ENCODE measurements around the gene EIF5. TPM values are rescaled to one million over a fixed set of nuclear protein-coding genes. Genes with fewer than 3 reads are reported as not detected.

EIF5 gene
- total RNA-seq, 1 donor from 2014 or later, result 187 TPM

DNA sequence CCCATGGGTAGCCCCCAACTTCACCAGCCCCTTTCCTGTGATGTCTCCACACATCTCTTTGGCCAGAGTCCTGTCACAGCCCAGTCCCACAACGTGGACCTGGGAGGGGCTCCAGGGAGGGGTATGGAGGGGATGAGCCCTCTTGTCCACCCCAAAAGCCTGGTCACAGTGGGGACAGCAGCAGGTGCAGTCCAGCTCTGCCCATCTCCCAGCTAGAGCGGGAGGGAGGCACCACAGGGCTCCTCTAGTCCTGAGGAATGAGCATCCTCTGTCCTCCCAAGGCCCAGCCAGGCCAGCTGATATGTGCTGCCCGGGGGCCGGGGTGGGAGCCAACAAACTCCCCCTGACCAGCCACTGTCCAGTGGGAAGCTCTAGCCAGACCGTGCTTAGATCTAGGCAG is 43.5 kb upstream of the EIF5 start:
- DNase-seq (ENCODE audit: low read depth), result no peak
- no peak overlapping the region for H3K4me3 ChIP-seq (ENCODE audit: low read depth, low read length)
- TF ChIP-seq CTCF (conservative IDR thresholded peaks at IDR 0.05; ENCODE audit: low read depth, low read length), result no peak

DNA sequence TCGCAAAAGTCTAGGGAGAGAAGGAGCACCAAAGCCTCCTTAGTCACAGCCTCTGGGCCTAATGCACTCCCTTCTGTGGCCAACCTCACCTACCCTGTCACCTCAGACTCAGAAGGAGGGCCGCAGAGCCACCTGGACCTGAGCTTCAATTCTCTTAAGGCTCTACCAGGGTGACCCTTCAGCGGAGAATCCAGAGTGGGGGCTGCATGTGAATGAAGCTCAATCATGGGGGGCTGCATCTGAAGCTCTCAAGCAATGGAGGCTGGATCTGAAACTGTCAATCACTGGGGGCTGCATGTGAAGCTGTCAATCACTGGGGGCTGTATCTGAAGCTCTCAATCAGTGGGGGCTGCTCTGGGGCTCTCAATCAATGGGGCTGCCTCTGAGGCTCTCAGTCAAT is 43.1 kb upstream of the EIF5 start:
- H3K4me3 ChIP-seq (ENCODE audit: low read depth, low read length), result no peak overlapping the region
- TF ChIP-seq CTCF (conservative IDR thresholded peaks at IDR 0.05; ENCODE audit: low read depth, low read length), result no peak
- DNase-seq (ENCODE audit: low read depth), result no peak

DNA sequence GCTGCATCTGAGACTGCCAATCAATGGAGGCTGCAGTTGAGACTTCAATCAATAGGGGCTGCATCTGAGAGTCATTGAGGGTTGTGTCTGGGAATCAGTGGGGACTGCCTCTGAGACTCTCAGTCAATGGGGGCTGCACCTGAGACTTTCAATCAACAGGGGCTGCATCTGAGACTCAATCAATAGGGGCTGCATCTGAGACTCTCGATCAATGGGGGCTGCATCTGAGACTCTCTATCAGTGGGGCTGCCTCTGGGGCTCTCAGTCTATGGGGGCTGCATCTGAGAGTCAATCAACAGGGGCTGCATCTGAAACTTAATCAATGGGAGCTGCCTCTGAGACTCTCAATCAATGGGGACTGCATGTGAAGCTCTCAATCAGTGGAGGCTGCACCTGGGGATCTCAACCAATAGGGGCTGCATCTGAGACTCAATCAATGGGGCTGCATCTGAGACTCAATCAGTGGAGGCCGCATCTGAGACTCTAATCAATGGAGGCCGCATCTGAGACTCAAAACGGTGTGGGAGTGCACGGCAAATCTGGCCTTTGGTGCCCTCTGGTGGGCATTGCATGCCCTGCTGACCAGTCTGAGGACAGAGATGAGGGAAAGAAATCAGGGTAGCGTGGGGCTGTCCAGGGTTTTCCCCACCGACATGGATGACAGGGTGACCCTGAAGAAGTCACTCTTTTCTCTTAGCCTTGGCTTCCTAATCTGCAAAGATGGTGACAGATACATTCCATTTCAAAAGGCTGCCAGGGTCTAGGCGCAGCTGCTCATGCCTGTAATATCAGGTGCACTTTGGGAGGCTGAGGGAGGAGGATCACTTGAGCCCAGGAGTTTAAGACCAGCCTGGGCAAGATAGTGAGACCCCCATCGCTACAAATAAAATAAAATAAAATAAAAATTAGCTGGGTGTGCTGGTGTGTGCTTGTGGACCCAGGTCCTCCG is 41.3 kb upstream of the EIF5 start:
- TF ChIP-seq CTCF (conservative IDR thresholded peaks at IDR 0.05; ENCODE audit: low read depth, low read length), result peak; percentile 96
- no peak overlapping the region for H3K4me3 ChIP-seq (ENCODE audit: low read depth, low read length)
- no peak for DNase-seq (ENCODE audit: low read depth)

DNA sequence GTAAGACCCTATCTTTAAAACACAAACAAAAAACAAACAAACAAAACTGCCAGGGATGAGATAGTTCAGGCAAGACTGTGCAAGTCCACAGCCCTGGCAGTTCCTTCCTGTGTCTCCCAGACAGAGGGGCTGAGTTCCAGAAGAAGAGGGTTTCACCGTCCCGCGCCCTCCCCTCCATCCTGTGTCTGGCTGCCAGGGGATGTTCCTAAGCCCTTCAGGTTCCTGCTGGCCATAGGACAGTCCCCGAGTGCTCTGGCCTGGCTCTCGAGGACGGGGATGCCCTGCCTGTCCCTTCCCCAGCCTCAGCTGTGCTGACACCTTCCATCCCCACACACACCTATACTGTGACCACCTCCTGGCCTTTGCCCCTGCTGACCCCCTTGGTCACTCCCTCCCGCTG is 40.6 kb upstream of the EIF5 start:
- no peak for TF ChIP-seq CTCF (conservative IDR thresholded peaks at IDR 0.05; ENCODE audit: low read depth, low read length)
- no peak overlapping the region for H3K4me3 ChIP-seq (ENCODE audit: low read depth, low read length)
- DNase-seq (ENCODE audit: low read depth), result no peak

- no peak for DNase-seq (ENCODE audit: low read depth)
- no peak for TF ChIP-seq CTCF (conservative IDR thresholded peaks at IDR 0.05; ENCODE audit: low read depth, low read length)
- H3K4me3 ChIP-seq (ENCODE audit: low read depth, low read length), result no peak overlapping the region
Observed at GRCh38 chr14:103294091-103294490, 39.9 kb upstream of the EIF5 start.

- no peak for TF ChIP-seq CTCF (conservative IDR thresholded peaks at IDR 0.05; ENCODE audit: low read depth, low read length)
Observed at GRCh38 chr14:103296007-103296406, 38.0 kb upstream of the EIF5 start.

DNA sequence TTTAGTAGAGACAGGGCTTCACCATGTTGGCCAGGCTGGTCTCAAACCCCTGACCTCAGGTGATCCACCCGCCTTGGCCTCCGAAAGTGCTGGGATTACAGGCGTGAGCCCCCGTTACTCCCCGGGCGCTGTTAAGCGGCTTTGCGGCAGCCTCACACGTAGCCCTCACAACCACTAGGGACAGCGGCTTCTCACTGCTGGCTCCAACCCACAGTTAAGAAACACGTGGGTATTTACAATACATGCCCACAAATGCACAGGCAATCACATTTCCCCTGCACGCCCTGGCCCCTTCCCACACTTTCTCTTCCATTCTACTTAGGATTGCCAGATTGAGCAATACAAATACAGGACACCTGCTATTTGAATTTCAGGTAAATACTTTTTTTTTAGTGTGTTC is 37.0 kb upstream of the EIF5 start:
- DNase-seq (ENCODE audit: low read depth), result no peak
- H3K4me3 ChIP-seq (ENCODE audit: low read depth, low read length), result no peak overlapping the region
- no peak for TF ChIP-seq CTCF (conservative IDR thresholded peaks at IDR 0.05; ENCODE audit: low read depth, low read length)

More at GRCh38 chr14:103296007-103296406, 38.0 kb upstream of the EIF5 start:
- no peak overlapping the region for H3K4me3 ChIP-seq (ENCODE audit: low read depth, low read length)
- peak; percentile 40 for DNase-seq (ENCODE audit: low read depth)

Measured in epithelial cell of proximal tubule (primary cell).